Measurements from ENCODE around the gene HIBCH. TPM values are rescaled to one million over a fixed set of nuclear protein-coding genes. Genes with fewer than 3 reads are reported as not detected.

Gene HIBCH
- total and polyA plus RNA-seq, 2 of the 13 experiments (the other 11 are each of a cell fraction or from before 2014, with no cell fraction given) = 18.8 to 49.5 TPM

GRCh38 chr2:190181123-190181669 is 138.4 kb downstream of the HIBCH start:
- Histone ChIP-seq H3K79me2 (ENCODE audit: insufficient read depth, low read length) (no peaks in the 10 kb centered on the region), H2AFZ (ENCODE audit: low read length) (peak overlapping the region; percentile 4), H3K27ac (ENCODE audit: extremely low read length, insufficient read depth, low read length) (peak overlapping the region; percentile 64), H3K9me3 (ENCODE audit: low read length) (no peaks in the 10 kb centered on the region), H3K36me3 (replicated peaks in 1 of 2; ENCODE audit: control insufficient read depth in 1 of 2, insufficient read depth in 2 of 2, low read length in 2 of 2) (no peaks in the 10 kb centered on the region), H3K4me1 (ENCODE audit: insufficient read depth, low read length) (peaks cover 23% of the 10 kb centered on the region), H4K20me1 (ENCODE audit: insufficient read depth, low read length) (no peaks in the 10 kb centered on the region), H3K4me2 (ENCODE audit: low read depth, low read length) (peak overlapping the region; percentile 99), H3K9ac (ENCODE audit: insufficient read depth, low read depth, low read length) (peak overlapping the region; percentile 72), H3K4me3 (replicated peaks in 1 of 3; ENCODE audit: insufficient read depth in 1 of 3, low read depth in 2 of 3, low read length in 3 of 3) (peak overlapping the region; percentile 63 to 89 (median 77); a peak in 5 of 6 replicates), H3K27me3 (ENCODE audit: control insufficient read depth in 1 of 2, insufficient read depth in 2 of 2, low read length in 2 of 2) (no peaks in the 10 kb centered on the region; a peak in 1 of 5 replicates)
- POLR2A ChIA-PET = interaction anchor here (0.6 to 2.5 kb wide), 6 partner anchors 17 to 418 kb away, joined by 3 to 11 read pairs (median 5); partner anchors contain the start of genes NEMP2 and OSGEPL1
- FAIRE-seq (no peak), ATAC-seq (no peak), DNase-seq (ENCODE audit: low spot score) (no peak)
- CTCF ChIA-PET (ENCODE audit: low intra/inter-chr PET ratio, low total read pairs) = no interaction called here
- in situ Hi-C loops (cut with HindIII; ENCODE audit: extremely low pct_ligation_motif_present, low pct_unique_long_range_greater_than_20kb) = no loop called here
- 26% methylated on average over 11 of the region's 11 CpGs for WGBS (ENCODE audit: low lambda C conversion rate)
- no TSS peak for BruUV-seq (replicated peaks)
- intact Hi-C loops (cut with micrococcal nuclease; ENCODE audit: unreplicated experiment) = loop anchor here (5.0 to 10.0 kb wide), 2 partner anchors 134 to 331 kb away; partner anchors contain the start of gene HIBCH
- TF ChIP-seq MYNN (CRISPR knock-in tag; IDR thresholded peaks at IDR 0.05; ENCODE audit: low read depth) = no peak
- no peak for TF ChIP-seq ZBTB38 (CRISPR knock-in tag; IDR thresholded peaks at IDR 0.05)
- TF ChIP-seq KDM5A (IDR thresholded peaks at IDR 0.05; ENCODE audit: borderline replicate concordance, low read length) = no peak
- TF ChIP-seq TFAP4 (IDR thresholded peaks at IDR 0.05; ENCODE audit: borderline replicate concordance, low read depth) = 0 out of 2 replicates have a peak, but pooled peaks have one; percentile 3
- no peak for TF ChIP-seq PHF20 (CRISPR knock-in tag; IDR thresholded peaks at IDR 0.05)
- no peak for TF ChIP-seq PHF5A (CRISPR knock-in tag; IDR thresholded peaks at IDR 0.05; ENCODE audit: low read depth, unreplicated experiment)
- TF ChIP-seq ZXDC (CRISPR knock-in tag; IDR thresholded peaks at IDR 0.05) = no peak
- no peak for TF ChIP-seq ZNF747 (CRISPR knock-in tag; IDR thresholded peaks at IDR 0.05; ENCODE audit: borderline replicate concordance)
- TF ChIP-seq IKZF4 (CRISPR knock-in tag; IDR thresholded peaks at IDR 0.05; ENCODE audit: borderline replicate concordance, low read depth, not compliant biosample characterization) = peak; percentile 36
- TF ChIP-seq ZNF235 (CRISPR knock-in tag; IDR thresholded peaks at IDR 0.05; ENCODE audit: borderline replicate concordance) = no peak
- 0 out of 2 replicates have a peak, but pooled peaks have one; percentile 33 for TF ChIP-seq MTERF4 (CRISPR knock-in tag; IDR thresholded peaks at IDR 0.05)
- no peak for TF ChIP-seq HNRNPLL (IDR thresholded peaks at IDR 0.05; ENCODE audit: low read depth, low read length, poor library complexity, severe bottlenecking)
- TF ChIP-seq ZNF160 (CRISPR knock-in tag; IDR thresholded peaks at IDR 0.05) = peak; percentile 2; the same call in 1 of the 2 replicates
- no peak for TF ChIP-seq LRRFIP1 (CRISPR knock-in tag; conservative IDR thresholded peaks at IDR 0.05)
- TF ChIP-seq ZNF121 (CRISPR knock-in tag; IDR thresholded peaks at IDR 0.05) = 0 out of 2 replicates have a peak, but pooled peaks have one; percentile 6
- TF ChIP-seq REPIN1 (CRISPR knock-in tag; IDR thresholded peaks at IDR 0.05; ENCODE audit: borderline replicate concordance, low read depth) = no peak
- 0 out of 2 replicates have a peak, but pooled peaks have one; percentile 1 for TF ChIP-seq SP5 (CRISPR knock-in tag; IDR thresholded peaks at IDR 0.05; ENCODE audit: borderline replicate concordance, low read depth)
